SIG-M5 (cell line): ENCODE results near the gene GAL3ST2.
"Not testable (repeated sequence)": the region's sequence is repeated elsewhere in the genome, so short reads cannot be mapped to it uniquely, and the experiment has no call there.

Experiments used
- DNase-seq: peaks from one replicate; lab custom pipeline; 2025; lab: John Stamatoyannopoulos, UW

GAL3ST2 gene

GRCh38 chr2:241748468-241749256, 28.0 kb upstream of the GAL3ST2 start:
- no peak for DNase-seq

- DNase-seq: no peak
These were observed 26.4 kb upstream of the GAL3ST2 start for GRCh38 chr2:241750076-241750840.

- no peak for DNase-seq
These were observed 25.5 kb upstream of the GAL3ST2 start for GRCh38 chr2:241751152-241751551.

- no peak for DNase-seq
These were observed 24.8 kb upstream of the GAL3ST2 start for GRCh38 chr2:241751776-241752175.

GRCh38 chr2:241752253-241752652, 24.4 kb upstream of the GAL3ST2 start:
- no peak for DNase-seq

- no peak for DNase-seq
These were observed 23.8 kb upstream of the GAL3ST2 start for GRCh38 chr2:241752689-241753276.

GRCh38 chr2:241753493-241753892, 23.1 kb upstream of the GAL3ST2 start:
- no peak for DNase-seq

- no peak for DNase-seq
These were observed 22.6 kb upstream of the GAL3ST2 start for GRCh38 chr2:241754042-241754441.

- no peak for DNase-seq
These were observed 21.5 kb upstream of the GAL3ST2 start for GRCh38 chr2:241755166-241755565.

- DNase-seq: no peak
These were observed 20.8 kb upstream of the GAL3ST2 start for GRCh38 chr2:241755777-241756176.

GRCh38 chr2:241759067-241759807, 17.4 kb upstream of the GAL3ST2 start:
- no peak for DNase-seq

GRCh38 chr2:241759893-241760292, 16.7 kb upstream of the GAL3ST2 start:
- DNase-seq: not testable (repeated sequence)

- DNase-seq: no peak
These were observed 16.3 kb upstream of the GAL3ST2 start for GRCh38 chr2:241760301-241760771.

- DNase-seq: no peak
These were observed 14.2 kb upstream of the GAL3ST2 start for GRCh38 chr2:241762321-241762932.

- no peak for DNase-seq
These were observed 13.7 kb upstream of the GAL3ST2 start for GRCh38 chr2:241762933-241763369.

GRCh38 chr2:241763551-241764274, 12.9 kb upstream of the GAL3ST2 start:
- no peak for DNase-seq

GRCh38 chr2:241764275-241765241, 12.1 kb upstream of the GAL3ST2 start:
- no peak for DNase-seq

GRCh38 chr2:241767464-241768250, 9.0 kb upstream of the GAL3ST2 start:
- no peak for DNase-seq

GRCh38 chr2:241768251-241768711, 8.3 kb upstream of the GAL3ST2 start:
- no peak for DNase-seq
